Measurements from ENCODE around the gene PLEKHD1.
"Not testable (repeated sequence)": the region's sequence is repeated elsewhere in the genome, so short reads cannot be mapped to it uniquely, and the experiment has no call there.

DNA sequence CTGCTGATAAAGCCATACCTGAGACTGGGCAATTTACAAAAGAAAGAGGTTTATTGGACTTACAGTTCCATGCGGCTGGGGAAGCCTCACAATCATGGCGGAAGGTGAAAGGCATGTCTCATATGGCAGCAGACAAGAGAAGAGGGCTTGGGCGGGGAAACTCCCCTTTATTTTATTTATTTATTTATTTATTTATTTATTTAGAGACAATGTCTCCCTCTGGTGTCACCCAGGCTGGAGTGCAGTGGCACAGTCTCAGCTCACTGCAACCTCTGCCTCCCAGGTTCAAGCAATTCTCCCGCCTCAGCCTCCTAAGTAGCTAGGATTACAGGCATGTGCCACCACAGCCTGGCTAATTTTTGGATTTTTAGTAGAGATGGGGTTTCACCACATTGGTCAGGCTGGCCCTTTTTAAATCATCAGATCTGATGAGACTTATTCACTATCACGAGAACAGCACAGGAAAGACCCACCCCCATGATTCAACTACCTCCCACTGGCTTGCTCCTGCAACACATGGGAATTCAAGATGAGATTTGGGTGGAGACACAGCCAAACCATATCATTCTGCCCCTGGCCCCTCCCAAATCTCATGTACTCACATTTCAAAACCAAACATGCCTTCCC, 7.6 kb upstream of the PLEKHD1 start:
- TF ChIP-seq, protein P1, sequence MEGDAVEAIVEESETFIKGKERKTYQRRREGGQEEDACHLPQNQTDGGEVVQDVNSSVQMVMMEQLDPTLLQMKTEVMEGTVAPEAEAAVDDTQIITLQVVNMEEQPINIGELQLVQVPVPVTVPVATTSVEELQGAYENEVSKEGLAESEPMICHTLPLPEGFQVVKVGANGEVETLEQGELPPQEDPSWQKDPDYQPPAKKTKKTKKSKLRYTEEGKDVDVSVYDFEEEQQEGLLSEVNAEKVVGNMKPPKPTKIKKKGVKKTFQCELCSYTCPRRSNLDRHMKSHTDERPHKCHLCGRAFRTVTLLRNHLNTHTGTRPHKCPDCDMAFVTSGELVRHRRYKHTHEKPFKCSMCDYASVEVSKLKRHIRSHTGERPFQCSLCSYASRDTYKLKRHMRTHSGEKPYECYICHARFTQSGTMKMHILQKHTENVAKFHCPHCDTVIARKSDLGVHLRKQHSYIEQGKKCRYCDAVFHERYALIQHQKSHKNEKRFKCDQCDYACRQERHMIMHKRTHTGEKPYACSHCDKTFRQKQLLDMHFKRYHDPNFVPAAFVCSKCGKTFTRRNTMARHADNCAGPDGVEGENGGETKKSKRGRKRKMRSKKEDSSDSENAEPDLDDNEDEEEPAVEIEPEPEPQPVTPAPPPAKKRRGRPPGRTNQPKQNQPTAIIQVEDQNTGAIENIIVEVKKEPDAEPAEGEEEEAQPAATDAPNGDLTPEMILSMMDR (conservative IDR thresholded peaks at IDR 0.05 in 1 of 2, IDR thresholded peaks at IDR 0.05 in 1 of 2; ENCODE audit: low read depth in 1 of 2, low read length in 2 of 2), result not testable (repeated sequence)
- not testable (repeated sequence) for TF ChIP-seq EZH2 (IDR thresholded peaks at IDR 0.05; ENCODE audit: low read length, missing control alignments)

All from fibroblast of lung (primary cell).